ENCODE results near the gene RAD51B.

Gene RAD51B

DNA sequence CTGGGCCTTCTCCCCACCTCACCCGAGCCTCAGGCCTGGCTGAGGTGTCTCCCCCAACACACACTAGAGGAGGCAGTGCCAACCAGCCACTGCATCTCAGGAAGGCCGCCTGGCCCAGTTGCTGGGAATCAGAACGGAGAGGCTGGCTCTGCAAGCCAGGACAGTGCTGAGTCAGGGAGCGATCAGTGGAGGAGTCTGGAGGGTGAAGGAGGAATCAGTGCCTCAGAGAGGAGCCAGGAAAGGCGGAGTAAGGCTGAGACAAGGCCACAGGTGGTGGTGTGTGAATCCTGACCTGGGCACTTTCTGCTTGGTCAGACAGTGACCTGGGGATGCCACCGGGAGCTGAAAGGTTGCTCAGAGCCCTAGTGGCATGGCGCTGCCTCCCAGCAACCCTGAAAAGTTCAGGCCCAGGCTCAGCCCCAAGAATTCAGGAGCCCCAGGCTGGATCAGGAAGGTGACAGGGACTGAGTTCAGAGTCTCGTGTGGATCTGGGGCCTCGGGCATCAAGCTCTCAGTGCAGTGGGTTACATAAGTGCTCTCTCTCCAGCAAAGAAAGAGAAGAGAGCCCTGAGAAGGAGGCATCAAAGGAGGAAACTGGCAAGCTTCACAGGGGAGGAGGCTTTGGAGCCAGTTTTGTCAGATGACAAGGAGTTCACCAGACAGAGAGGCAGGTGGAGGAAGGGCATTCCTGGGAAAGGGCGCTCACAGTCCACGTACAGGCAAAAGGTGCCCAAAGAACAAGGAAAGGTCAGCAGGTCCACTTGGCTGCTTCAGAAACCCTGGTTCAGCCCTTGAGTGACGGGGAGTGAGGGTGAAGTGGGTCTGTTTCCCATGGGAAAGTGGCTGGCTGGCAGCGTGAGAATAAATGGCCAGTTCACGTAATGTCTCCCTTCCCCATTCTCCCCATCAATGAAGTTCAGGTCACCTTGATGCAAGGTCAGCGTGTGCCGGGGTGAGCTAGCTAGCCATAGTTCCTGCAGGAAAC lies 885.4 kb downstream of the RAD51B start:
- no peak for DNase-seq

GRCh38 chr14:68705741-68706283 lies 886.2 kb downstream of the RAD51B start:
- no peak for DNase-seq

GRCh38 chr14:68707482-68707881 lies 887.9 kb downstream of the RAD51B start:
- DNase-seq: no peak

DNA sequence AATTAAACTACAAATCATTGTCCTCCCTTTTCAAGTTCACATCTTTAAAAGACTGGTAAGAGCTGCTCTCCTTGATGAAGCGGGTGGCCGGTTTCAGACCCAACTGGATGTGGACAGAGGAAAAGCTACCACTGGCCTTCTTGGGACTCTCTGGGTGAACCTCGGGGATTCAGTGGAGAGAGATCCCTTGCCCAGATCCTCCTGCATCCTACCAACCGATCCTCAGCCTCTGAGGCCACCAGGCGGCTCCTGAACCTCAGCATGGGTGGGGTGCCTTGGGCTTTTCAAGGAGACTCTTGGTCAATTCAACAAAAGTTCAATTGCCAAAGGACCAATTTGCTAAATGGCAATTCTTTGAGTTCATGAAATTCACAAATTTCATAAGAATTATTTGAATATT lies 888.8 kb downstream of the RAD51B start:
- DNase-seq: no peak

GRCh38 chr14:68709007-68709406 lies 889.4 kb downstream of the RAD51B start:
- no peak for DNase-seq

GRCh38 chr14:68710776-68711175 lies 891.2 kb downstream of the RAD51B start:
- no peak for DNase-seq

- no peak for DNase-seq
Measured at GRCh38 chr14:68711561-68712309, 892.2 kb downstream of the RAD51B start.

GRCh38 chr14:68712703-68713370 lies 893.3 kb downstream of the RAD51B start:
- DNase-seq: no peak

DNA sequence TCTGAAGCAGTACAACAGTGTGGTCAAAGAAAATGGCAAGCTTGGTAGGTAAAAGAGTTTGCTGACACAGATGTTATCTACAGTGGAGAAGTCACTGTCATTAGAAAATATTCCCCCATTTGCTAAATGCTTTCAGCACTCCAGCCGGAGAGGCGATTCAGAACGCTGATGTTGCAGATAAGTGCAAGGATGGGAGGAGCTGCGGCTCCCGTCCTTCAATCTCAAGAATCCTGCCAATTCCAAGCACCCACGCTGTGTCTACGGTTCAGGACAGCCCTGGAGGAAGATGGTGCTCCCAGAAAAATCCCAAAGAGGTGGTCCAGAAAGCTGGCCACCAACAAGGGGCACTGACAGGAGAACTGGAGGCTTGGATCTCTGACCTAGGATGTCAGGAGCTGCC lies 894.2 kb downstream of the RAD51B start:
- no peak for DNase-seq

- no peak for DNase-seq
Measured at GRCh38 chr14:68714991-68715924, 895.7 kb downstream of the RAD51B start.

DNA sequence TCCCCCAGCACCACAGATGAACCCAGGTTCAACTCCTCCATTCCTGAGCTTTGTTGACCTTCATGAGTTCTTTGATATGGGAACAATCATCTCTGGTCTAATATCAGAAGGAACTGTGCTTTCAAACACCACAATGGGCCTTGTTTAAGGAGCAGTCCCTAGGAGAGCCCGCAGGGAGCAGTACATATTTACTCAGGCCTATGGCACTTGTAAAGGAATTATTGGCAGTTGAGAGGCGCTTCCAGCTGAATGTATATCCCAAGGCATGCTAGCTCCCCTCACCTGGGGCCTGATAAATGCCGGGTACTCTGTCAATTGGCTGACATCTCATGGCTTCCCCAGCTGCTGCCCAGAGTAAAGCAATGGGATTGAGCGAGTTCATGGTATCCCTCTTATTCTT lies 897.1 kb downstream of the RAD51B start:
- no peak for DNase-seq

DNA sequence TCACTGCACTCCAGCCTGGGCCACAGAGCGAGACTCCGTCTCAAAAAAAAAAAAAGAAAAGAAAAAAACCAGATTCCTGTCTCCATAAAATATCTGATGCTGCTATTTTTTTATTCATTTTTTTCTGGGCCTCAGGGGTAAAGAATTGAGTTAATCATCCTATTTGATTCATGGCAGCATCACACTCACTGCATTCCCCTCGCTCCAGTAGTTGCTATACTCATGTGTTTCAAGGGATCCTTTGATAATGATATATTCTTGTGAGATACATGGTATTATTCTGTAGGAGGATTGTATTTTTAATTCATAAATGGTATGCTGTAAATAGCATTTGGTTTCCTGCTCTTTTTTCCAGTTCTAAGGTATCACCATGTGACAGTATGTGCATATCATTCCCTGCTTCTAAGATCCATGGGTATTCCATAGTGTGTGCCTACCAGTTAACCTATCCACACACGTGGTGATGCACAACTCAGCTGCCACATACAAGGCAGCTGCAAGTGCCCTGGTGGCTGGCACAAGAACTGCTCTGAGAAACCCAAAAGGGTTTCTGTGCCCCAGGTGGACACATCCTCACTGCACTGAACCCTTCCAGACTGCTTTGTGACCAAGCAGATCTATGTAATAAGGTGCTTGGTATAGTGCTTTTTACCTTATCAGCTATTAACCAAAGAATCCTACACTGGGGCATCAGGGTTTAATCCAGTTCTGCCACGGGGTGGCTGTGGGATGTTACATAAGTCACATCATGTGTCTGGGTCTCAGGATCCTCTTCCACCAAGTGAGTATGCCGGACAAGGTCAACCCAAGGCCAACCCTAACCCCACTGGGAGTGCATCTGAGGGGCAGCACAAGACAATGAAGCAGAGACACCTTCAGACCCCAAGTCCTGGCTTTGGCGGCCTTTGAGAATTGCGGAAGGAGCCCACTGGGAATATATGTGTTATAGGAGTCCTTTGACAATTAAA lies 898.7 kb downstream of the RAD51B start:
- DNase-seq: no peak

DNA sequence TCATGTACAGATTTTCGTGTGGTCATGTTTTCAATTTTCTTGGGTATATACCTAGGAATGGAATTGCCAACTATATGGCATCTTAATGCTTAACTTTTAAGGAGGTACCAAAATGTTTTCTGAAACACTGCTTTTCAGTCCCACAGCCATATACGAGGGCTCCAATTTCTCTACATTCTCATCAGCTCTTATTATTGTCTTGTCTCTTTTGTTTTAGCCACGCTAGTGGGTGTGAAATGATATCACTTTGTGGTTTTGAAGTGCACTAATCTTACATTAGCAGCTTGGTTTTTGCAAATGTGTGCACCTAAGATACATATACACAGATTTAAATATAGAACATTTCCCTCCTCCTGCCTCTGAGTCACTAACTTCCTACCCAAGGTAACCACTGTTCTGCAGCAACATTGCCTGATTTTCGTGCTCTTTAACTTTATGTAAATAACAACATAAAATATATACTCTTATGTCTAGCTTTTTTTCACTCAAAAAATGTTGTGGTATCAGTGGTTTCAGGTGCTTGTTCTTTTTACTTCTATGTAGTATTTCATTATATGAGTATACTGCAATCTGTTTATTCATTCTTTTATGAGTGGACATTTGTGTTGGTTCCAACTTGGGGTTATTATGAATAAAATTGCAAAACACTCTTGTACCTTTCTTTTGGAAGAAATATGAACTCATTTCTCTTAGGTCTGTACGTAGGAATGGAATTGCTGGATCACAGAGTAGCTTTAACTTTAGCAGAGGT lies 900.2 kb downstream of the RAD51B start:
- DNase-seq: no peak

GRCh38 chr14:68722186-68722585 lies 902.6 kb downstream of the RAD51B start:
- DNase-seq: no peak

- no peak for DNase-seq
Measured at GRCh38 chr14:68722968-68723566, 903.5 kb downstream of the RAD51B start.

DNA sequence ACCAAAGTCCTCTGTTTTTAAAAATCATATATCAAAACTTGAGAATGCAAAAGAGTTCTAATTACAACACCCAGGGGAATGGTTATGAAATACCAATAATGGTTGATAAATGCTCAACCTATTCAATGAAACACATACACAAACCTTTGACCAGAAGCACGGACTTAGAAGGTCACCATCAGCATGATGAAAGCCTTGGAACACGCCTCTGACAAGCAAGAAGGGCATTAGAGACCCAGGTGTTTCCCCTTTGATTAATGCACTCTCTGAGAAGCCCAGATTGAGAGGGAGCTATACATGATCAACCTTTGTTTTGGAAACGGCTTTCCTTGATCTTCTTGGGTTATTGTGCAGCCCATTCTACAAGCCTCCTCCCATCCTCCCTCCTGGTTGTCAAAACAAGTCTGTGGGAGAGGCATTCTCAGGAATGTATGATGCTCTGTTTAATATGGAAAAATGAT lies 904.3 kb downstream of the RAD51B start:
- no peak for DNase-seq

GRCh38 chr14:68724914-68725313 lies 905.3 kb downstream of the RAD51B start:
- no peak for DNase-seq

DNA sequence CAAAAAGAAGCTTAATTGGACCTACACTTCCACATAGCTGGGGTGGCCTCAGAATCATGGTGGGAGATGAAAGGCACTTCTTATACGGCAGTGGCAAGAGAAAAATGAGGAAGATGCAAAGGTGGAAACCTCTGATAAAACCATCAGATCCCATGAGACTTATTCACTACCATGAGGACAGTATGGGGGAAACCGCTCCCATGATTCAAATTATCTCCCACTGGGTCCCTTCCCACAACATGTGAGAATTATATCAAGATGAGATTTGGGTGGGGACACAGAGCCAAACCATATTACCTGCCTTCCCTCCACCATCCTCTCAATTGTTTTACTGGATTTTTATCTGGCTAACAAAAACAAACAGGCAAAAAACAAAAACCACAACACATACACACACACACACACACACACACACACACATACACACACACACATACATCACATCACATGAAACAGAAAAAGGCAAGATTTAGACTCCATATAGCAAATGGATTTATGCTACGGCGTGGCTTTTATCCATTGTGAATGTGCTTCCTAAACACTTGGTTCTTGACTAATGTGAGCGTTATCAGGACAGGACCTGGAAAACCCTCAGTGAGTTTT lies 906.6 kb downstream of the RAD51B start:
- DNase-seq: no peak
